Measurements from ENCODE around the gene CD79A. TPM values are rescaled to one million over a fixed set of nuclear protein-coding genes. Genes with fewer than 3 reads are reported as not detected.

The CD79A gene
- polyA plus RNA-seq, 3 donors = 0.39 to 1.1 (median 0.81) TPM

Other genes with a start within 250 kb of the CD79A start
- gene CEACAM7, start 189.0 kb upstream of the CD79A start, polyA plus RNA-seq (ENCODE audit: insufficient read length in 3 of 3) = not detected
- under 1 TPM in 2 of 3 donors, not detected in 1; 0.13 to 0.14 TPM for gene CEACAM5, start 168.7 kb upstream of the CD79A start, polyA plus RNA-seq (ENCODE audit: insufficient read length in 3 of 3)
- gene CEACAM6, start 121.7 kb upstream of the CD79A start, polyA plus RNA-seq (ENCODE audit: insufficient read length in 3 of 3) = under 1 TPM; 0.17 to 0.35 (median 0.31) TPM
- under 1 TPM in 2 of 3 donors, not detected in 1; 0.12 to 0.23 TPM for gene CEACAM3, start 80.7 kb upstream of the CD79A start, polyA plus RNA-seq (ENCODE audit: insufficient read length in 3 of 3)
- not detected for gene LYPD4, start 32.6 kb upstream of the CD79A start, polyA plus RNA-seq (ENCODE audit: insufficient read length in 3 of 3)
- gene DMRTC2, start 32.2 kb upstream of the CD79A start, polyA plus RNA-seq (ENCODE audit: insufficient read length in 3 of 3) = not detected
- 1,000 to 10,000 TPM; 1,296 to 1,888 (median 1,672) TPM for gene RPS19, start 17.0 kb upstream of the CD79A start, polyA plus RNA-seq (ENCODE audit: insufficient read length in 3 of 3)
- gene ARHGEF1, start 5.9 kb downstream of the CD79A start, polyA plus RNA-seq (ENCODE audit: insufficient read length in 3 of 3) = 10 to 100 TPM; 51.4 to 61.0 (median 54.1) TPM
- gene ERFL, start 51.2 kb downstream of the CD79A start, polyA plus RNA-seq (ENCODE audit: insufficient read length in 3 of 3) = under 1 TPM in 1 of 3 donors, not detected in 2; 0.09 TPM
- 10 to 100 TPM; 80.8 to 91.6 (median 82.6) TPM for gene RABAC1, start 82.0 kb downstream of the CD79A start, polyA plus RNA-seq (ENCODE audit: insufficient read length in 3 of 3)
- 1 to 10 TPM in 1 of 3 donors, under 1 TPM in 2; 0.10 to 1.4 (median 0.65) TPM for gene ATP1A3, start 117.0 kb downstream of the CD79A start, polyA plus RNA-seq (ENCODE audit: insufficient read length in 3 of 3)
- 10 to 100 TPM; 24.1 to 30.6 (median 30.5) TPM for gene GRIK5, start 192.9 kb downstream of the CD79A start, polyA plus RNA-seq (ENCODE audit: insufficient read length in 3 of 3)
- 10 to 100 TPM; 16.2 to 21.0 (median 20.6) TPM for gene ZNF574, start 198.9 kb downstream of the CD79A start, polyA plus RNA-seq (ENCODE audit: insufficient read length in 3 of 3)

Data from renal pelvis (tissue), 3 donors.